LNCAP (cell line): ENCODE results near the gene MMAA.

Experiments
- TF ChIP-seq, protein P1 (sequence below): fragments of 450-650 bp; IDR thresholded peaks from 2 replicates; pipeline ENCODE4 v1.5.1; 2017; ENCODE audit warnings: mild to moderate bottlenecking

Gene MMAA

DNA sequence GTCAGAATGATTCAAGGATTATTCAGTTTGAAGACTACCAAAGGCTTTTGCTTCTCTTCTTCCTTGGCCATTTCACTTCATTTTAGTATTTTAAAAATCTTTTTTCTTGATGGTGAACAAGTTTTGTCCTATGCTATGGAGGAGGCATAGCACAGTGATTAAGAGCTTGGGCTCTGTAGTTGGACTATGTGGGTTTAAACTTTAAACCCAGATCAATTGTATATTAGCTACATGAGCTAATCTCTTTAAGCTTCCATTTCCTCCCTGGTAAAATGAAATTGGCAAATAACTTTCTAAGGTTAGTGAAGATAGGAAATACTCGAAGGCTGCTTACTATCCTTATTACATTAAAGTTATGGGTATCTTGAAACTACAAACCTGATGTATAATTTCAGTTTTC is 37.0 kb downstream of the MMAA start:
- TF ChIP-seq, protein P1, sequence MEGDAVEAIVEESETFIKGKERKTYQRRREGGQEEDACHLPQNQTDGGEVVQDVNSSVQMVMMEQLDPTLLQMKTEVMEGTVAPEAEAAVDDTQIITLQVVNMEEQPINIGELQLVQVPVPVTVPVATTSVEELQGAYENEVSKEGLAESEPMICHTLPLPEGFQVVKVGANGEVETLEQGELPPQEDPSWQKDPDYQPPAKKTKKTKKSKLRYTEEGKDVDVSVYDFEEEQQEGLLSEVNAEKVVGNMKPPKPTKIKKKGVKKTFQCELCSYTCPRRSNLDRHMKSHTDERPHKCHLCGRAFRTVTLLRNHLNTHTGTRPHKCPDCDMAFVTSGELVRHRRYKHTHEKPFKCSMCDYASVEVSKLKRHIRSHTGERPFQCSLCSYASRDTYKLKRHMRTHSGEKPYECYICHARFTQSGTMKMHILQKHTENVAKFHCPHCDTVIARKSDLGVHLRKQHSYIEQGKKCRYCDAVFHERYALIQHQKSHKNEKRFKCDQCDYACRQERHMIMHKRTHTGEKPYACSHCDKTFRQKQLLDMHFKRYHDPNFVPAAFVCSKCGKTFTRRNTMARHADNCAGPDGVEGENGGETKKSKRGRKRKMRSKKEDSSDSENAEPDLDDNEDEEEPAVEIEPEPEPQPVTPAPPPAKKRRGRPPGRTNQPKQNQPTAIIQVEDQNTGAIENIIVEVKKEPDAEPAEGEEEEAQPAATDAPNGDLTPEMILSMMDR = no peak

DNA sequence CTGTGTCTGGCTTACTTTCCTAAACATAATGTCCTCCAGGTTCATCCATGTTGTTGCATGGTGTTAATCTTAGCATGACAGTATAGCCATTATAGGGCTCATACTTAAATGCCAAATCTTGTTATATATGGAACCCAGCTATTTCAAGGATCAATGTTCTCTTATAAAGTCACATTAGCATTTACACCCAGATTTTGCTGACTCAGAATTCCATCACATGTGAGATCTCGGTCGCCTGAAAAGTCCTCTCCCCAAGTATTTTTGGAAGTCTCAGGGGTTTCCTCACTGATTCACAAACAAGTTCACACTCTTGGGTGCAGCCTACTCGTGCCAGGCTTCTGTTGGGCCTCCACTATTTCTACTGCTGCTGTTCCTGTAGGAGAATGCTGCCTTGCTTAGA is 40.9 kb downstream of the MMAA start:
- TF ChIP-seq, protein P1 = no peak

DNA sequence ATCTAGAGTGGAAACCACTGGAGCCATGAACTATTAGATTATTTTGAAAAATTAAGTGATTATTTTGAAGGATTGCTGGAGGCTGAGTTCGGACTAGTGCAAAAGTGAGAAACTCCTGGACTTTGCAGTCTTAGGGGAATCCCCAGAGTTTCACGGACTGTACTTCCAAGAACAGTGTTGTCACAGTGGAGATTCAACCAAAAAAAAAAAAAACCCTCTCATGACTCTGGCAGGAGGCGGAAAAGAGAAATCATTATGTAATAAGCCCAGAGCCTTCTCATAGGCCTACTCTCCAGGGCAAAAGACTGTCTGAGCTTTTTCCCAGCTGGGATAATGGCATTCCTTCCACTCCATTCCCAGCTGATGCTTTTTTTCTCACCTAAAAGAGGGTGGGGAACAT is 44.0 kb downstream of the MMAA start:
- TF ChIP-seq, protein P1 = no peak

DNA sequence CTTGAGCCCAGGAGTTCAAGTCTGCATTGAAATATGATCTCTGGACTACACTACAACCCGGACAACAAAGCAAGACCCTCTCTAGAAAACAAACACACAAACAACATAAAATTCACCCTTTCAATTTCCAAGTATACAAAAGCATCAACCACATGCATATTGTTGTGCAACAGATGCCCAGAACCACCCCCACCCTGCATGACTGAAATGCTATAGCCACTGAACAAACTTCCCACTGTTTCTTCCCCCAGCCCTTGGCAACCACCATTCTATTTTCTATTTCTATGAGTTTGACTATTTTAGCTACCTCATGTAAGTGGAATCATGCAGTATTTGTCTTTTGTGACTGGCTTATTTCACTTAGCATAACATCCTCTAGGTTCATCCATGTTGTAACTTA is 46.6 kb downstream of the MMAA start:
- TF ChIP-seq, protein P1 = no peak

DNA sequence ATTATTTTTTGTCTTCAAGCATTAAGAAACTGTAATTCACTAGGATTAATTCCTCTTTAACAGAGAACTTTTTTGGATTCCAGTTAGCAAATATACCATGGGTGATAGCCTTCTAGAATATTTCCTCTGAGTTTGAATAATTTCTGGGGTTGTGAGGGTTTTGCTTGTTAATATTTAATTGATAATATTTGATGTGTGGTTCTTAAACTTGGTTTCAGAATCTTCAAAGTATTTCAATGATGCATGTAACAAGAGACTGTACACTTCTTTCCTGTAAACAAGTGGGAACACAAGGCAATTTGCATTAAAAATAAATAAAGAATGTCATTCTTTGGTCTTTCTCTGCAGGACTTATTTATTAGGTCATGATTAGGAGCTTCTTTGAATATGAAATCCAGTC is 51.2 kb downstream of the MMAA start:
- TF ChIP-seq, protein P1 = no peak

DNA sequence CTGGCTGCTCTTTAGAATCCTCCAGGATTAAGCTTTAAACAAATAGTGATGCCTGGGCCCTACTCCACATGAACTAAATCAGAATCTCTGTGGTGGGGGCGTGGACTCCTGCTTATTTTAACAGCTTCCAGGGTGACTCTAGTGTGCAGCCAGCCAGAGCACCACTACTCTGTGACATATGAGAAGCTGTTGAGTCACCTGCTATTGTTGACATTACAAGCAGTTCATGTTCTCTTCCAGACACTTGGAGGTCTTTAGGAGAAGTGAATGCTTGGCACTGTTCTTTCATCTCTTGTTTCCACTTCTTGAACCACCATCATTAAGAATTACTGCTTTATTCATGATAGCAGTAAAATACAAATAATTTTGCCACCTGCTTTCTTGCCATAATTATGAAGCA is 60.3 kb downstream of the MMAA start:
- TF ChIP-seq, protein P1 = no peak

DNA sequence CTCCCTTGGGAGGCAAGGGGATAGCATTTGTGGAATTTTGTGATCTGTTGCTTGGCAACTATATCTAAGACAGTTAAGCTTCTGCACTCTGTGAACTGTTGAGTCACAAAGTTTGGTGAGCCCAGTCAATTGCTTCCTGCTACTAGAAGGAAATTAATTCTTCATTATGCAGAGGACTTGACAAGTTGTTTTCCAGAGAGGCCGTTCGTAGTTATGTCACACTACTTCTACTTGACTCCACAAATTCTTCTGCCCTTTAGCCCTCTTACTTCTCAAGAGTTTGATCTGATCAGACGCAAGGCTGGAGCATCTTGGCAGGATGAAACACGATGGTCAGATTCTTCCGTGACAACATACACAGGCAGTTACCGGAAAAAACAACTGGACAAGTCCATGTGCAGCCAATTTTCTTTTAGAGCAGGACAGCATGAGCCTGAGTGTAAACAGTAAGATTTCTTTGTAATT is 60.8 kb downstream of the MMAA start, which contains the start of gene C4orf51:
Gene C4orf51, plus strand, starts transcription at position 156 of the 465 bp plus-strand sequence. Its CDS starts 58 bp downstream, at position 214.
- TF ChIP-seq, protein P1 = no peak

DNA sequence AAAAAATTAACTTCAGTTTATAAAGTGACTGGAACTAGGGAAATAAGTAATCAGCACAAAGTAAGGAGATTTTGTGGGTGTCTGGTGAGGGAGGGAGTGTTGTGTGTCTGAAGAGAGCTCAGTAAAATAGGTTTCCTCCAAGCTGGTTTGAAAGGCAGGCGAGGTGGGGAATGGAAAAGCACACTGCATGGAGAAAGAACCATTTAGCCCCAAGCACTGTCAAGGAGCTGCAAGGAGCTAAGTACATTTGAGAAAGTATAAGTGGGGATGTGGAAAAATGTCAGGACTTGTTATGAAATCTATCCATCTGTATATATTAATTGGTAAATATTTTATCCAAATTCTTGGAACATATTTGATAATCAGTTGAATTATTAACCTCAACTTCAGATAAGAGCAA is 61.7 kb downstream of the MMAA start:
- TF ChIP-seq, protein P1 = no peak
